HEK293 (cell line): ENCODE results near the gene CFAP299.

Experiments
- CTCF ChIA-PET: fragments of 350-600 bp; formaldehyde crosslinking; extraction: SDS; loops from one replicate; lab custom pipeline; 2021; ENCODE audit warnings: antibody characterized with exemption; lab: Yijun Ruan, JAX
- POLR2A ChIA-PET: fragments of 300-600 bp; formaldehyde crosslinking; extraction: SDS; loops from one replicate; lab custom pipeline; 2020; ENCODE audit warnings: antibody characterized with exemption, inconsistent platforms; lab: Yijun Ruan, JAX
- H3K27ac ChIP-seq: fragments of 200-500 bp; sonication (Bioruptor generic); 2 replicates; pipeline ENCODE4 v1.5.1; 2014; ENCODE audit warnings: low read depth, low read length, control low read depth, inconsistent platforms; ENCODE audit errors: extremely low read depth
- H3K36me3 ChIP-seq, 2 experiments: fragments of 200-500 bp in 1 of 2; sonication (Bioruptor generic) in 1 of 2; 1 replicate in 1 of 2; 2 replicates in 1 of 2; pipeline ENCODE4 v1.5.1; 2014 to 2017; ENCODE audit warnings: inconsistent platforms in 2 of 2, low read length in 2 of 2; ENCODE audit not compliant: control insufficient read depth in 2 of 2, insufficient read depth in 1 of 2
- H3K4me1 ChIP-seq: fragments of 200-500 bp; sonication (Bioruptor generic); 2 replicates; pipeline ENCODE4 v1.5.1; 2014; ENCODE audit warnings: mild to moderate bottlenecking, low read length, inconsistent platforms; ENCODE audit not compliant: control insufficient read depth, insufficient read depth
- H3K4me3 ChIP-seq: 2 replicates; pipeline ENCODE4 v1.5.1; 2011; ENCODE audit warnings: low read depth, mild to moderate bottlenecking, control low read depth, low read length, moderate library complexity
- H3K9me3 ChIP-seq: fragments of 200-500 bp; sonication (Bioruptor generic); 2 replicates; pipeline ENCODE4 v1.5.1; 2014; ENCODE audit warnings: low read depth, low read length, inconsistent platforms; ENCODE audit not compliant: control insufficient read depth, insufficient read depth
- FEZF1 ChIP-seq: fragments of 450-650 bp; formaldehyde crosslinking; IDR thresholded peaks from 2 replicates; pipeline ENCODE4 v1.5.1; 2016; ENCODE audit warnings: missing biosample characterization, missing genetic modification characterization
- GFI1B ChIP-seq: fragments of 450-650 bp; formaldehyde crosslinking; IDR thresholded peaks from 2 replicates; pipeline ENCODE4 v1.5.1; 2016; ENCODE audit warnings: missing biosample characterization, missing genetic modification characterization
- GLI2 ChIP-seq: fragments of 450-650 bp; formaldehyde crosslinking; IDR thresholded peaks from 2 replicates; pipeline ENCODE4; 2017; ENCODE audit warnings: missing biosample characterization, missing genetic modification characterization, low read depth, borderline replicate concordance
- OVOL3 ChIP-seq: fragments of 450-650 bp; formaldehyde crosslinking; IDR thresholded peaks from 2 replicates; pipeline ENCODE4 v1.5.1; 2016; ENCODE audit warnings: missing biosample characterization, missing genetic modification characterization
- ZBTB20 ChIP-seq: fragments of 450-650 bp; formaldehyde crosslinking; IDR thresholded peaks from 2 replicates; pipeline ENCODE4 v1.5.1; 2016; ENCODE audit warnings: missing biosample characterization, missing genetic modification characterization
- ZFHX2 ChIP-seq: fragments of 450-650 bp; formaldehyde crosslinking; conservative IDR thresholded peaks from 2 replicates; pipeline ENCODE4 v1.5.1; 2016; ENCODE audit warnings: missing biosample characterization, missing genetic modification characterization
- ZFP69B ChIP-seq: fragments of 450-650 bp; formaldehyde crosslinking; IDR thresholded peaks from 2 replicates; pipeline ENCODE4 v1.5.1; 2016; ENCODE audit warnings: missing biosample characterization, missing genetic modification characterization
- ZNF10 ChIP-seq: fragments of 450-650 bp; formaldehyde crosslinking; IDR thresholded peaks from 2 replicates; pipeline ENCODE4 v1.5.1; 2017; ENCODE audit warnings: missing biosample characterization, missing genetic modification characterization
- ZNF112 ChIP-seq: fragments of 450-650 bp; formaldehyde crosslinking; IDR thresholded peaks from 2 replicates; pipeline ENCODE4 v1.5.0; 2017; ENCODE audit warnings: missing biosample characterization, missing genetic modification characterization
- ZNF155 ChIP-seq: fragments of 450-650 bp; formaldehyde crosslinking; IDR thresholded peaks from 2 replicates; pipeline ENCODE4 v1.5.1; 2016; ENCODE audit warnings: missing biosample characterization, missing genetic modification characterization
- ZNF157 ChIP-seq: fragments of 450-650 bp; formaldehyde crosslinking; IDR thresholded peaks from 2 replicates; pipeline ENCODE4 v1.5.1; 2016; ENCODE audit warnings: missing biosample characterization, missing genetic modification characterization
- ZNF16 ChIP-seq: fragments of 450-650 bp; formaldehyde crosslinking; IDR thresholded peaks from 2 replicates; pipeline ENCODE4 v1.5.1; 2016; ENCODE audit warnings: low read depth, missing biosample characterization, missing genetic modification characterization
- ZNF214 ChIP-seq: fragments of 450-650 bp; formaldehyde crosslinking; IDR thresholded peaks from 2 replicates; pipeline ENCODE4 v1.5.1; 2017; ENCODE audit warnings: missing biosample characterization, mild to moderate bottlenecking, missing genetic modification characterization, borderline replicate concordance
- ZNF23 ChIP-seq: fragments of 450-650 bp; formaldehyde crosslinking; IDR thresholded peaks from 2 replicates; pipeline ENCODE4 v1.5.1; 2016; ENCODE audit warnings: missing biosample characterization, missing genetic modification characterization, borderline replicate concordance
- ZNF24 ChIP-seq: fragments of 450-650 bp; formaldehyde crosslinking; IDR thresholded peaks from 2 replicates; pipeline ENCODE4 v1.5.1; 2016; ENCODE audit warnings: missing biosample characterization, missing genetic modification characterization
- ZNF530 ChIP-seq: fragments of 450-650 bp; formaldehyde crosslinking; IDR thresholded peaks from 2 replicates; pipeline ENCODE4 v1.5.1; 2016; ENCODE audit warnings: low read depth, missing biosample characterization, missing genetic modification characterization
- ZNF548 ChIP-seq: fragments of 450-650 bp; formaldehyde crosslinking; IDR thresholded peaks from 2 replicates; pipeline ENCODE4 v1.5.1; 2016; ENCODE audit warnings: missing biosample characterization, missing genetic modification characterization
- ZNF621 ChIP-seq: fragments of 450-650 bp; formaldehyde crosslinking; IDR thresholded peaks from 2 replicates; pipeline ENCODE4 v1.5.1; 2017; ENCODE audit warnings: missing biosample characterization, missing genetic modification characterization
- ZNF626 ChIP-seq: fragments of 450-650 bp; sonication (Bioruptor Pico); formaldehyde crosslinking; IDR thresholded peaks from 2 replicates; pipeline ENCODE4 v1.5.1; 2018; ENCODE audit warnings: missing biosample characterization, missing genetic modification characterization, inconsistent platforms
- ZNF660 ChIP-seq: fragments of 450-650 bp; IDR thresholded peaks from 2 replicates; pipeline ENCODE4 v1.5.1; 2018; ENCODE audit warnings: missing biosample characterization, mild to moderate bottlenecking, missing genetic modification characterization
- ZNF701 ChIP-seq: fragments of 450-650 bp; formaldehyde crosslinking; IDR thresholded peaks from 2 replicates; pipeline ENCODE4 v1.5.1; 2016; ENCODE audit warnings: missing biosample characterization, missing genetic modification characterization
- ZNF776 ChIP-seq: fragments of 450-650 bp; formaldehyde crosslinking; IDR thresholded peaks from 2 replicates; pipeline ENCODE4 v1.5.0; 2017; ENCODE audit warnings: missing biosample characterization, missing genetic modification characterization, borderline replicate concordance
- ZNF791 ChIP-seq: fragments of 450-650 bp; formaldehyde crosslinking; IDR thresholded peaks from 2 replicates; pipeline ENCODE4 v1.5.1; 2016; ENCODE audit warnings: missing biosample characterization, missing genetic modification characterization
- ZNF830 ChIP-seq: fragments of 450-650 bp; IDR thresholded peaks from 2 replicates; pipeline ENCODE4 v1.5.0; 2018; ENCODE audit warnings: missing biosample characterization, missing genetic modification characterization, low read depth, mild to moderate bottlenecking, moderate library complexity
- ZSCAN23 ChIP-seq: fragments of 450-650 bp; formaldehyde crosslinking; IDR thresholded peaks from 2 replicates; pipeline ENCODE4 v1.5.1; 2016; ENCODE audit warnings: missing biosample characterization, missing genetic modification characterization
- ZXDB ChIP-seq: fragments of 450-650 bp; formaldehyde crosslinking; IDR thresholded peaks from 2 replicates; pipeline ENCODE4 v1.5.1; 2016; ENCODE audit warnings: missing biosample characterization, missing genetic modification characterization
- TF ChIP-seq, protein P1 (sequence below): fragments of 450-650 bp; formaldehyde crosslinking; IDR thresholded peaks from 2 replicates; pipeline ENCODE4 v1.5.1; 2016; ENCODE audit warnings: missing biosample characterization, missing genetic modification characterization
- TF ChIP-seq, protein P2 (sequence below): fragments of 450-650 bp; formaldehyde crosslinking; IDR thresholded peaks from 2 replicates; pipeline ENCODE4 v1.5.1; 2017; ENCODE audit warnings: missing biosample characterization, missing genetic modification characterization
- TF ChIP-seq, protein P3 (sequence below): fragments of 450-650 bp; IDR thresholded peaks from 2 replicates; pipeline ENCODE4 v1.5.1; 2018; ENCODE audit warnings: missing biosample characterization, missing genetic modification characterization
- TF ChIP-seq, protein P4 (sequence below): fragments of 450-650 bp; formaldehyde crosslinking; conservative IDR thresholded peaks from 2 replicates; pipeline ENCODE4 v1.5.1; 2016; ENCODE audit warnings: low read depth, missing biosample characterization, missing genetic modification characterization

The CFAP299 gene

DNA sequence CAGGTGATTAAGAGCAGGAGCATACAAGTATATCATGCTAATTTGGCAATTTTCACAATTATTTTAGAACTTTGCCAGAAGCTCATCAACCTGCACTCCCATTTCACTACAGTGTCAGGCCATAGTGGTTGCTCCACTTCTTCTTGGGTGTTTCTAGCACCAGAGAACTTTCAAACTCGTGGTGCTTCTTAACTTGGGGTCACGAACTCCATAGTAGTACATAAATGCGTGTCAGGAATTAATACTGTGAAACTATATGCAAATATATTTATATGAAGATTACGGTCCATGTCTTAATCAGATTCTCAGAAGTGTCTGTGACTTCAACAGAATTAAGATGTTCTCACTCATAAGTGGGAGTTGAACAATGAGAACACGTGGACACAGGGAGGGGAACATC lies 440.6 kb downstream of the CFAP299 start (continued):
- TF ChIP-seq, protein P1, sequence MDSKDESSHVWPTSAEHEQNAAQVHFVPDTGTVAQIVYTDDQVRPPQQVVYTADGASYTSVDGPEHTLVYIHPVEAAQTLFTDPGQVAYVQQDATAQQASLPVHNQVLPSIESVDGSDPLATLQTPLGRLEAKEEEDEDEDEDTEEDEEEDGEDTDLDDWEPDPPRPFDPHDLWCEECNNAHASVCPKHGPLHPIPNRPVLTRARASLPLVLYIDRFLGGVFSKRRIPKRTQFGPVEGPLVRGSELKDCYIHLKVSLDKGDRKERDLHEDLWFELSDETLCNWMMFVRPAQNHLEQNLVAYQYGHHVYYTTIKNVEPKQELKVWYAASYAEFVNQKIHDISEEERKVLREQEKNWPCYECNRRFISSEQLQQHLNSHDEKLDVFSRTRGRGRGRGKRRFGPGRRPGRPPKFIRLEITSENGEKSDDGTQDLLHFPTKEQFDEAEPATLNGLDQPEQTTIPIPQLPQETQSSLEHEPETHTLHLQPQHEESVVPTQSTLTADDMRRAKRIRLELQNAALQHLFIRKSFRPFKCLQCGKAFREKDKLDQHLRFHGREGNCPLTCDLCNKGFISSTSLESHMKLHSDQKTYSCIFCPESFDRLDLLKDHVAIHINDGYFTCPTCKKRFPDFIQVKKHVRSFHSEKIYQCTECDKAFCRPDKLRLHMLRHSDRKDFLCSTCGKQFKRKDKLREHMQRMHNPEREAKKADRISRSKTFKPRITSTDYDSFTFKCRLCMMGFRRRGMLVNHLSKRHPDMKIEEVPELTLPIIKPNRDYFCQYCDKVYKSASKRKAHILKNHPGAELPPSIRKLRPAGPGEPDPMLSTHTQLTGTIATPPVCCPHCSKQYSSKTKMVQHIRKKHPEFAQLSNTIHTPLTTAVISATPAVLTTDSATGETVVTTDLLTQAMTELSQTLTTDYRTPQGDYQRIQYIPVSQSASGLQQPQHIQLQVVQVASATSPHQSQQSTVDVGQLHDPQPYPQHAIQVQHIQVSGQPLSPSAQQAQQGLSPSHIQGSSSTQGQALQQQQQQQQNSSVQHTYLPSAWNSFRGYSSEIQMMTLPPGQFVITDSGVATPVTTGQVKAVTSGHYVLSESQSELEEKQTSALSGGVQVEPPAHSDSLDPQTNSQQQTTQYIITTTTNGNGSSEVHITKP (tag by site-specific recombination), result no peak
- TF ChIP-seq ZNF660 (no peak), ZNF24 (no peak), GLI2 (tag by site-specific recombination) (no peak), ZNF776 (tag by site-specific recombination) (no peak), ZNF626 (no peak), ZNF530 (tag by site-specific recombination) (no peak)
- TF ChIP-seq, protein P2, sequence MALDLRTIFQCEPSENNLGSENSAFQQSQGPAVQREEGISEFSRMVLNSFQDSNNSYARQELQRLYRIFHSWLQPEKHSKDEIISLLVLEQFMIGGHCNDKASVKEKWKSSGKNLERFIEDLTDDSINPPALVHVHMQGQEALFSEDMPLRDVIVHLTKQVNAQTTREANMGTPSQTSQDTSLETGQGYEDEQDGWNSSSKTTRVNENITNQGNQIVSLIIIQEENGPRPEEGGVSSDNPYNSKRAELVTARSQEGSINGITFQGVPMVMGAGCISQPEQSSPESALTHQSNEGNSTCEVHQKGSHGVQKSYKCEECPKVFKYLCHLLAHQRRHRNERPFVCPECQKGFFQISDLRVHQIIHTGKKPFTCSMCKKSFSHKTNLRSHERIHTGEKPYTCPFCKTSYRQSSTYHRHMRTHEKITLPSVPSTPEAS (tag by site-specific recombination), result no peak
- TF ChIP-seq, protein P3, sequence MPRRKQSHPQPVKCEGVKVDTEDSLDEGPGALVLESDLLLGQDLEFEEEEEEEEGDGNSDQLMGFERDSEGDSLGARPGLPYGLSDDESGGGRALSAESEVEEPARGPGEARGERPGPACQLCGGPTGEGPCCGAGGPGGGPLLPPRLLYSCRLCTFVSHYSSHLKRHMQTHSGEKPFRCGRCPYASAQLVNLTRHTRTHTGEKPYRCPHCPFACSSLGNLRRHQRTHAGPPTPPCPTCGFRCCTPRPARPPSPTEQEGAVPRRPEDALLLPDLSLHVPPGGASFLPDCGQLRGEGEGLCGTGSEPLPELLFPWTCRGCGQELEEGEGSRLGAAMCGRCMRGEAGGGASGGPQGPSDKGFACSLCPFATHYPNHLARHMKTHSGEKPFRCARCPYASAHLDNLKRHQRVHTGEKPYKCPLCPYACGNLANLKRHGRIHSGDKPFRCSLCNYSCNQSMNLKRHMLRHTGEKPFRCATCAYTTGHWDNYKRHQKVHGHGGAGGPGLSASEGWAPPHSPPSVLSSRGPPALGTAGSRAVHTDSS (tag by site-specific recombination), result no peak

DNA sequence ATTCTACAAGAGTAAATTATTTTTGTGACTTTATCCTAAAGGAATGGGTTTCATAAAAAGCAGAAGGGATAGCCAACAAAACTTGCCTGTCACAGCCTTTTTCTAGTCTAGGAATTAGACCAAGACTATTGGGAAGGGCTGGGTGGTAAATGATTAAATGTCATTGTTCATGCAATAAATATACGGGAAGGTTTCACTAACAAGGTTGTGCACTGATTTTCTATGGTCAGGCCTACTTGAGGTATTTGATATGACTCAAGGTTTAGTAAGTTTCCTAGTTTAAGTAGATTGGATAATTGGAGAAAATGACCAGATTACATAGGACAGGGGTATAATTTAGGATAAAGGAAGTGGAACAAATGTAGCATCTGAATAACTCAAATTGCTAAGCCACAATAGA lies 445.9 kb downstream of the CFAP299 start:
- no peak overlapping the region for H3K4me3 ChIP-seq

GRCh38 chr4:80787306-80787705 lies 451.8 kb downstream of the CFAP299 start:
- Histone ChIP-seq H3K4me3 (no peak overlapping the region), H3K4me1 (no peaks in the 10 kb centered on the region), H3K36me3 (no peaks in the 10 kb centered on the region), H3K27ac (no peak overlapping the region), H3K9me3 (no peaks in the 10 kb centered on the region)
- ChIA-PET CTCF (interaction anchor here (0.6 kb wide), 1 partner anchor 597 kb away, joined by 3 read pairs; no protein-coding TSS in a partner anchor), POLR2A (no interaction called here)
- TF ChIP-seq ZNF157 (tag by site-specific recombination), result no peak
- TF ChIP-seq ZNF548 (tag by site-specific recombination), result no peak
- TF ChIP-seq, protein P4, sequence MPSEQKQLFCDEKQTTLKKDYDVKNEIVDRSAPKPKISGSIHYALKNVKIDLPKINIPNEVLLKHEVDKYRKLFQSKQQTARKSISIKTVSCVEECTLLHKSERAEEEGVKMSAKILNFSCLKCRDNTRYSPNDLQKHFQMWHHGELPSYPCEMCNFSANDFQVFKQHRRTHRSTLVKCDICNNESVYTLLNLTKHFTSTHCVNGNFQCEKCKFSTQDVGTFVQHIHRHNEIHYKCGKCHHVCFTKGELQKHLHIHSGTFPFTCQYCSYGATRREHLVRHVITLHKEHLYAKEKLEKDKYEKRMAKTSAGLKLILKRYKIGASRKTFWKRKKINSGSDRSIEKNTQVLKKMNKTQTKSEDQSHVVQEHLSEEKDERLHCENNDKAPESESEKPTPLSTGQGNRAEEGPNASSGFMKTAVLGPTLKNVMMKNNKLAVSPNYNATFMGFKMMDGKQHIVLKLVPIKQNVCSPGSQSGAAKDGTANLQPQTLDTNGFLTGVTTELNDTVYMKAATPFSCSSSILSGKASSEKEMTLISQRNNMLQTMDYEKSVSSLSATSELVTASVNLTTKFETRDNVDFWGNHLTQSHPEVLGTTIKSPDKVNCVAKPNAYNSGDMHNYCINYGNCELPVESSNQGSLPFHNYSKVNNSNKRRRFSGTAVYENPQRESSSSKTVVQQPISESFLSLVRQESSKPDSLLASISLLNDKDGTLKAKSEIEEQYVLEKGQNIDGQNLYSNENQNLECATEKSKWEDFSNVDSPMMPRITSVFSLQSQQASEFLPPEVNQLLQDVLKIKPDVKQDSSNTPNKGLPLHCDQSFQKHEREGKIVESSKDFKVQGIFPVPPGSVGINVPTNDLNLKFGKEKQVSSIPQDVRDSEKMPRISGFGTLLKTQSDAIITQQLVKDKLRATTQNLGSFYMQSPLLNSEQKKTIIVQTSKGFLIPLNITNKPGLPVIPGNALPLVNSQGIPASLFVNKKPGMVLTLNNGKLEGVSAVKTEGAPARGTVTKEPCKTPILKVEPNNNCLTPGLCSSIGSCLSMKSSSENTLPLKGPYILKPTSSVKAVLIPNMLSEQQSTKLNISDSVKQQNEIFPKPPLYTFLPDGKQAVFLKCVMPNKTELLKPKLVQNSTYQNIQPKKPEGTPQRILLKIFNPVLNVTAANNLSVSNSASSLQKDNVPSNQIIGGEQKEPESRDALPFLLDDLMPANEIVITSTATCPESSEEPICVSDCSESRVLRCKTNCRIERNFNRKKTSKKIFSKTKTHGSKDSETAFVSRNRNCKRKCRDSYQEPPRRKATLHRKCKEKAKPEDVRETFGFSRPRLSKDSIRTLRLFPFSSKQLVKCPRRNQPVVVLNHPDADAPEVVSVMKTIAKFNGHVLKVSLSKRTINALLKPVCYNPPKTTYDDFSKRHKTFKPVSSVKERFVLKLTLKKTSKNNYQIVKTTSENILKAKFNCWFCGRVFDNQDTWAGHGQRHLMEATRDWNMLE (tag by site-specific recombination), result no peak
- TF ChIP-seq ZFP69B (tag by site-specific recombination), result no peak

More for the DNA sequence above, 445.9 kb downstream of the CFAP299 start:
- ChIA-PET POLR2A (no interaction called here), CTCF (no interaction called here)
- Histone ChIP-seq H3K4me1 (no peaks in the 10 kb centered on the region), H3K36me3 (no peaks in the 10 kb centered on the region), H3K9me3 (no peaks in the 10 kb centered on the region), H3K27ac (no peak overlapping the region)
- TF ChIP-seq ZNF10 (tag by site-specific recombination) (no peak), ZNF621 (no peak), ZBTB20 (no peak), ZNF214 (no peak), ZFHX2 (no peak), ZNF112 (tag by site-specific recombination) (no peak), GFI1B (tag by site-specific recombination) (no peak), ZNF155 (no peak), ZNF791 (tag by site-specific recombination) (no peak), FEZF1 (tag by site-specific recombination) (no peak), ZNF830 (no peak), ZNF16 (no peak), ZSCAN23 (tag by site-specific recombination) (no peak), ZNF23 (no peak), ZXDB (tag by site-specific recombination) (no peak), ZNF701 (tag by site-specific recombination) (no peak), OVOL3 (no peak)
